GM18861 (cell line): ENCODE measurements around the gene STAT4.

ENCODE experiments used
- ATAC-seq: cut with Tn5 transposase; IDR thresholded peaks from one replicate; pipeline ENCODE4 v1.9.1; 2021; ENCODE audit not compliant: unreplicated experiment

Gene STAT4

GRCh38 chr2:191149391-191149790 lies 1.4 kb downstream of the STAT4 start:
- ATAC-seq, result no peak

GRCh38 chr2:191148791-191149190 lies 2.0 kb downstream of the STAT4 start:
- no peak for ATAC-seq

DNA sequence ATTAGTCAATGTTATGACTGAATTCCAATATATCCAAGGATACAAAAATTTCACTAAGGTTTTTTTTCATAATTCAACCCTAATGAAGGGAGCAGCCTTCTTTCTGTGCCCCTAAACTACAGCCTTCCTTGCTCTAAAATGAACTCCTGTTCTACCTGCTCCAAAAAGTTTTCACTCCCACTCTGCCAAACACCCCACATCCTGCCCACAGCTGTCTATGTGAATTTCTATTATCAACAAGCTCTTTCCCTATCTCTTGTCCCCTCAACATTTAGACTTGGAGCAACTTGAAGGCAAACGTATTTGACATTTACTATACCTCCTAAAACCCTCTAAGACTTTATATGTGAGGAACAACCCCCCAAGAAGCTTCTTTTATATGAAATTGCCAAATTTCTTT lies 2.5 kb downstream of the STAT4 start:
- no peak for ATAC-seq

GRCh38 chr2:191145769-191146471 lies 4.9 kb downstream of the STAT4 start:
- ATAC-seq, result no peak

DNA sequence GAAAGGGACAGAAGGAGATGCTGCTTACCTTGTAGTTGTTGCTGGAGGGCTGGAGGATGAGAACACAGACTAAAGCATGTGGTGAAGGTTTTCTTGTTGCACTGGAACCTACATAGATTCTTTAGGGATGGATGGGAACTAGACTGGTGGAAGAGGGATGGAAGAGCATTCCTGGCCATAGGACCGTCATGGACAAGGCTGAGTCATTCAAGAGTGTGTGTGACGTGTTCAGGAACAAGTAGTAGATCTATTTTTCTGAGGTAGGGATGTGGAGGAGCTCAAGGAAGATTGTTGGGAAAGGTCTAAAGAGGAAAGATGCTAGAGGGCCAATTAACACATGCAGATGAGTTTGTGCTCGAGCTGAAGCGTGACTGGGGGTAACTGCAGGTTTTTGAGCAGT lies 6.6 kb downstream of the STAT4 start:
- no peak for ATAC-seq

GRCh38 chr2:191143791-191144190 lies 7.0 kb downstream of the STAT4 start:
- no peak for ATAC-seq

DNA sequence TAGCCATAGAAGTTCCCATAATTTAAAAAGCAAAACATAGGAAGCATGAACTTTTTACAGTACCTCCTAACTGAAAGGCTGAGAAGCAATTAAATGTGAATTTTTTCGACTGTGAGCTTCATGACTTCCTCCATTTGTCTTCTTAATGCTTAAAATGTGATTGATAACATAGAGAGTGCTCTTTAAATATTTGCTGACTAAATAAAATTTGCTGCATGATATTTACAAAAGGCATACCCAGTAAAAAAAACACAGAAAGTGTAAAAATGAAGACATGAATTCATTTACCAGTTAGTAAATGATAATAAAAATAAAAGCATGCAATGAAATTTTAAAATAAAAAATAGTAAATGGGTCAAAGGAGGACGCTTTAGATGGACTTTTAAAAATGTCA lies 21.9 kb downstream of the STAT4 start:
- ATAC-seq, result no peak

DNA sequence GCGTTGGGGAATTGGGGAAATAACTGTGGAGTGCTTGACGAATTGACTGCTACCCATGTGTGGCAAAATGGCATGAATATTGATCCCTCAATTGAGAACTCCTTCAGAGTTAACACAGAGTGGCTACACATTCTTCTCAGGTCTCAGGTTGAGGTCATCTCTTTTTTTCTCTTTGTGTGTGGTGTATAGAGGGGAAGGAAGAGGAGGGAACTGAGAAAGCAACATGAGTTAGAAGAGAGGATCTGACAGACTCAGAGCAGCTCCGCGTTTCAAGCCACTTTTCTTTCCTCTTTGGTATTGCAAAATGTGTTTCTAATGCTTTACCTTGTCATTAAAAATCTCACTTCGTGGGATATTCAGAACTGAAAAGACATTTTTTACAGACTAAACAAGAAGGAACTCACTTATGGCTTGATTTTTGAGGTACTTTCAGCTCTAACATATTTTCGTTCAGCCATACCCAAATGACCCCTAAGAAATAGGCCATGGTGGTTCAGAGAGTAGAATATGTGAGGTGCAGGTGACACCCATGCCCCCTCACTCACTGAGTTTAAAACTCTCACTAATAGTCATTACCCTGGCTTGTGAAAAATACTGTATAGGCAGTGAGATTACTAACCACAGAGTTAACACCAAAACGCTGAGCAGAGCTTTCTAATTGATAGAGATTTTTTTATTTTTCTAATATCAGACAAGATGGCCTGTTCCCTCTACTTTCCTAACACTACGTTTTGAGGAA lies 22.5 kb downstream of the STAT4 start:
- ATAC-seq, result no peak

DNA sequence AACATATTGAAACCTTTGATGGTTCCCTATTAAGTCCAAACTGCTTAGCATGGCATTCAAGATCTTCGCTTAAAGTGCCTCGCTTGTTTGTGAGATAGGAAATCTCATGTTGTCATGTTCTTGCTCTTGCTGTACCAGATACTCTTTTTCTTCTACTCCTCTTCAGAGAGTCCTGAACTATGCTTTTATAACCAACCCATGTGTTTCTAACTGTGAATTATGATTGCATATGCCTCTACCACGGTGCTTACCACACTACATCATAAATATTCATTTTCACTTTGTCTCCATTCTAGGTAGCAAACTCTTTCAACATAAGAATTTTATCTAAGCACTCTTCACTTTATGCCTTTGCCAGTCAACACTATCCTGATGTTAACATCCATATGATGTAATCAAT lies 23.6 kb downstream of the STAT4 start:
- no peak for ATAC-seq

DNA sequence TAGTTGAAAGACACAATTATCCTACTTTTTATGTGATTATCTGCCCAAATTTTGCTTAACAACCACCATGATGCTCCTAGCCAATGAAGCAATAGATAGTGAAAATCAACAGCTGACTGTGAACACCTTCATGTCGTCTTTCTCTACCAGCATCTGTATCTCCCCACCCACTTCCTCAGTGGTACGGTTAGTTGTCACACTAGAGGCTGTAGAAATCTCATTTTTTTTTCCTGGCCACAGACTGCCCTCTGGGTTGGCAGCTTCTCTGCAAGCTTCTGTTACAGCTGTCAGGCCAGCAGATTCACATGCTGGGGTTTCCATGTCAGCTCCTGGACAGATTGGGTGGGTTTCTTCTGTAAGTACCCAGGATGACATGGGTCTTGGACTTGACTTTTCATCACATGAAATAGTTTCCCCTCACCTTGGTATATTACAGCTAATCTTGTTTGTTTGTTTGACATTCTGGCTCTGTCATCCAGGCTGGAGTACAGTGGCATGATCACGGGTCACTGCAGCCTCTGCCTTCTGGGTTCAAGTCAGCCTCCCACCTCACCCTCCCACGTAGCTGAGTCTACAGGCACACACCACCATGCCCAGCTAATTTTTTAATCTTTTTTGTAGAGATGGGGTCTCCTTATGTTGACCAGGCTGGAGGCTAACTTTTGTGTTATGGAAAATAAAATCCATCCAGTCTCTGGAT lies 24.3 kb downstream of the STAT4 start:
- ATAC-seq, result no peak

DNA sequence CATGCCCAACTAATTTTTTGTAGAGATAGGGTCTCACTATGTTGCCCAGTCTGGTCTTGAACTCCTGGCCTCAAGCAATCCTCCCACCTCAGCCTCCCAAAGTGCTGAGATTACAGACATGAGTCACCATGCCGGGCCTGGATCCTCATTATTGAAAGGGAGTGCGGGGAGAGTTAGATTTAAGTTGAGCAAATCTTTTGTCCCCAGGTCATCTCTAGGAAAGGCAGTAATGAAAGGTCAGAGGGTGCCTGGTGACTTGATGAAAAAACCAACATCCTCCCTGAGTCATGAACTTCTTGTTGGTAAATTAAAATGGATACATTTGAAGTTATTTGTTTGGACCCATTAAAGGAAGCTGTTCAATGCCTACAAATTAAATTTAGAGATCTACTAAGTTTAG lies 25.1 kb downstream of the STAT4 start:
- ATAC-seq, result no peak

DNA sequence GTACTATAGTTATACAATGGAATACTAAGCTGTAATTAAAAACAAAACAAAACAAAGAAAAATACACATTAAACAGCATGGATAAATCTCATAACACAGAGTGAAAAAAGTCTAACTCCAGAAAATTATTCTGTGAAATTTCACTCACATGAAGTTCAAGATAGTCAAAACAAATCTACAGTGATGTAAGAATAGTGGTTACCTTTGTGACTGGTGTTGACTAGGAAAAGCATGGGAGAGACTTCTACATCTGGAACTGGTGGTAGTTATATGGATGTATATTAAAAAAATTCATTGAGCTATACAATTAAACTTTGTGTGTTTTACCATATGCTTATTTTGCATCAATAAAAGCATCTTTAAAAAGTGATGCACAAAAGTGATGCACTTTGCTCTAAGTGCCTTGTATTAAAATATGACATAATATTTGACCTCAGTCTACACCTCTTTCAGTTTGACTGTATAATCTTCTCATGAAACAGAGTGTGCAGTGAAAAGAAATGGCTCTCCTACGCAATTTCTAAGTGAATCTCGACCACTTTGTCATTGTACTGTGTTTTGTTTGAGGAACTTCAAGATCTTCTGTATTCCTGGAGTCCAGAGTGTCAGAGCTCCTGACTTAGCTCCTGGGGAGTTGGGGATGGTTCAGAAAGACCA lies 28.0 kb downstream of the STAT4 start:
- no peak for ATAC-seq

GRCh38 chr2:191117341-191117740 lies 33.5 kb downstream of the STAT4 start:
- no peak for ATAC-seq

- ATAC-seq, result peak; percentile 37
Observed at GRCh38 chr2:191115804-191116203, 35.0 kb downstream of the STAT4 start.

DNA sequence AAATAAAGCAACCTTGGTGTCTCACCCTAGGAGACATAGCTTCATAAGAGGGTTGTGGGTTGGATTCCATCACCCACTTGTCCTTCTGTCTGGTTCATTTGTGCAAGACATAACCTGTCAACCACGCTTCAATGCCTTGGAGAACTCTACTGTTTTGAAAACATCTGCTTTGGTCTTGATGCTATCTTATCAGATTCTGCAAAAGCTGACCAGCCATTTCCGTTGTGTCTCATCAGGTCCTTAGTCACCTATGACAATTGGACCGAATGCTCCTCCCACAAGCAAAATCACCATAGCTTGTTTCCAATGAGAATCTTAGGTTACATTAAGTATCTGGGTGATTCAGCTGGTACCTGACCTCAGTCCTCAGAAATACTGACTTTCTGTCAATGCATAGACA lies 35.4 kb downstream of the STAT4 start:
- ATAC-seq, result peak; percentile 62

DNA sequence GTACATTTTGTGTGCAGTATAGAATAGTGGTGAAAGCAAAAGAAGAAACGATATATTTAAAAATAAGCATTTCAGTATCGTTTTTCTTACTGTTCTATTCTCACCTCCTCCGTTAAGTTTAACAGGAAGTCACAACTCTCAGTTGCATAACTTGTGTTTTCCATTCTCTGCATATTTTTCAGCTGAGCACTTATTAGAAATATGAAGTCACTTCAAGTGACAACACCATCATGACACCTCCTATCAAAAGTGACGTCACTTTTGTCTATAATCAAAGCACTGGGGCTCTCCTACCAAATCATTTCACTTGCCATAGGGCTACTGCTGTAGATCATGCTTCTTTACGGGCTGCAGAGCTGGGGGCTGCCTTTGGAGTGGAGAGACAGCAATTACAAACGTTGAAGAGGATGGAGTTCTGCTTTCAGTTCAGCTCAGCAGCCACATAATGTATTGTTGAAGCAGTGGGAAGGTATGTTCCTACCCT lies 36.3 kb downstream of the STAT4 start:
- peak; percentile 65 for ATAC-seq

- ATAC-seq, result no peak
Observed at GRCh38 chr2:191113761-191114160, 37.0 kb downstream of the STAT4 start.

DNA sequence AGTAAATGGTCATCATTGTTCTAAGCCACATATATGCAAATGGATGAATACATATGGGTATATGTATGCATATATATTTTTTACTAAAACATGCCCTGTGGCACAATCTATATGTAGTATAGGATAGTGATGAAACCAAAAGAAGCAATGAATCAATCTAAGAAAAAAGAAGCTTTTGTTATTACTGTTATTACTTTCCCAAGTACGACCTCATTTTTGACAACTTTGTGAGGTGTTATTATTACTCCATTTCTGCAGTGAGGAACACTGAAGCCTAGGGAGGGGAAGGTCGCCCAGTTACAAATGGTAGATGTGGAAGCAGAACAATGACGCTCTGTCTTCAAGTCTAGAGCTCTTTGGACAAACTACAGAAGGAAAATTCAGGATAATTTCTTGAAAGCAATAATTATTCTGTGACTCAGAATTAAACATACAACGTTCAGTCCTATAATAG lies 38.3 kb downstream of the STAT4 start:
- no peak for ATAC-seq

- ATAC-seq, result no peak
Observed at GRCh38 chr2:191109888-191110287, 40.9 kb downstream of the STAT4 start.

- no peak for ATAC-seq
Observed at GRCh38 chr2:191108331-191108730, 42.5 kb downstream of the STAT4 start.

GRCh38 chr2:191105082-191105481 lies 45.7 kb downstream of the STAT4 start:
- ATAC-seq, result no peak
